Natural killer cell (primary cell): Measurements from ENCODE around the gene TNFRSF11A. TPM values are rescaled to one million over a fixed set of nuclear protein-coding genes. Genes with fewer than 3 reads are reported as not detected.

ENCODE experiments used
- ATAC-seq, 3 donors: fragments of 150-1000 bp in 2 of 3; fragments of 200-7000 bp in 1 of 3; cut with Tn5 transposase; 1 replicate in 1 of 3; 2 replicates in 2 of 3; pipeline ENCODE4 v1.10.0; 2021; ENCODE audit warnings: mild to moderate bottlenecking in 2 of 3, moderate library complexity in 2 of 3
- DNase-seq, 2 donors: peaks; one replicate each; pipeline versions ENCODE4 v3.0.0 to v3.0.0-alpha.2; 2013 to 2021; ENCODE audit warnings: mixed read lengths in 1 of 2
- H3K27ac ChIP-seq: one replicate; pipeline ENCODE4 v1.5.1; 2013; ENCODE audit warnings: mild to moderate bottlenecking, low read length
- H3K27me3 ChIP-seq: one replicate; pipeline ENCODE4 v1.6.1; 2013; ENCODE audit warnings: low read length; ENCODE audit not compliant: control insufficient read depth, insufficient read depth
- H3K36me3 ChIP-seq: one replicate; pipeline ENCODE4 v1.6.1; 2013; ENCODE audit warnings: low read length; ENCODE audit not compliant: control insufficient read depth, insufficient read depth
- H3K4me1 ChIP-seq: one replicate; pipeline ENCODE4 v1.6.1; 2013; ENCODE audit warnings: low read length; ENCODE audit not compliant: control insufficient read depth, insufficient read depth
- H3K4me3 ChIP-seq: one replicate; pipeline ENCODE4 v1.5.1; 2013; ENCODE audit warnings: low read length
- H3K9me3 ChIP-seq: one replicate; pipeline ENCODE4 v1.6.1; 2013; ENCODE audit warnings: low read length; ENCODE audit not compliant: control insufficient read depth, insufficient read depth
- H3K27ac Mint-ChIP-seq, 2 donors: one replicate each; pipeline ENCODE4 v1.8.0; 2022; ENCODE audit warnings: mild to moderate bottlenecking in 2 of 2, mixed read lengths in 2 of 2, moderate library complexity in 1 of 2
- H3K27me3 Mint-ChIP-seq, 2 donors: one replicate each; pipeline ENCODE4 v1.8.0; 2022; ENCODE audit warnings: low read depth in 2 of 2, mixed read lengths in 2 of 2
- H3K36me3 Mint-ChIP-seq: one replicate; pipeline ENCODE4 v1.8.0; 2022; ENCODE audit warnings: mixed read lengths
- H3K4me1 Mint-ChIP-seq, 2 donors: one replicate each; pipeline ENCODE4 v1.8.0; 2022; ENCODE audit warnings: mixed read lengths in 2 of 2
- H3K4me3 Mint-ChIP-seq: one replicate; pipeline ENCODE4 v1.8.0; 2022; ENCODE audit warnings: mild to moderate bottlenecking, moderate library complexity, mixed read lengths
- H3K9me3 Mint-ChIP-seq, 2 donors: one replicate each; pipeline ENCODE4 v1.8.0; 2022; ENCODE audit warnings: mixed read lengths in 2 of 2
- CTCF ChIP-seq: fragments of 200-600 bp; IDR thresholded peaks from one replicate; pipeline ENCODE4 v1.8.0; 2022; ENCODE audit warnings: antibody characterized with exemption
- WGBS: methylation state at CpG from one replicate; pipeline ENCODE4 v1.1.7; 2013; ENCODE audit warnings: missing lambda C conversion rate; ENCODE audit not compliant: insufficient coverage; 5-methylcytosine and 5-hydroxymethylcytosine counted together
- intact Hi-C: fragments of 100-400 bp; cut with micrococcal nuclease; formaldehyde crosslinking; loops from one replicate; pipeline ENCODE4 v1.14.2; 2022
- total RNA-seq, 4 donors: library from RNA; stranded (reverse); fragments of 120-200 nt in 1 of 4; gene quantifications; one replicate each; pipeline versions ENCODE4 v1.2.3 to v1.2.4, GENCODE V29; 2013 to 2022

TNFRSF11A gene
- total RNA-seq, 3 donors from 2014 or later (not counting 1 experiment from before 2014, with no cell fraction given): 6.9 to 10.9 (median 8.8) TPM

- peaks cover 2% of the 10 kb centered on the region for H3K36me3 ChIP-seq
- no peak overlapping the region for H3K4me3 Mint-ChIP-seq
- H3K9me3 ChIP-seq: no peaks in the 10 kb centered on the region
- no peak overlapping the region for H3K27ac ChIP-seq
- no peaks in the 10 kb centered on the region for H3K9me3 Mint-ChIP-seq
- H3K4me3 ChIP-seq: no peak overlapping the region
- H3K27ac Mint-ChIP-seq: no peak overlapping the region
- intact Hi-C loops: no loop called here
- H3K4me1 Mint-ChIP-seq: no peaks in the 10 kb centered on the region
- TF ChIP-seq CTCF: no peak
- H3K27me3 ChIP-seq: no peaks in the 10 kb centered on the region
- H3K36me3 Mint-ChIP-seq: no peaks in the 10 kb centered on the region
- 88% methylated on average over 4 of the region's 5 CpGs for WGBS
- DNase-seq (no peak), ATAC-seq (no peak)
- H3K27me3 Mint-ChIP-seq: peaks cover 0 to 4% of the 10 kb centered on the region in 2 donors
- no peaks in the 10 kb centered on the region for H3K4me1 ChIP-seq
These were observed 39.4 kb downstream of the TNFRSF11A start for GRCh38 chr18:62364558-62364957.

GRCh38 chr18:62365420-62365819 lies 40.3 kb downstream of the TNFRSF11A start:
- 56% methylated on average over 2 of the region's 2 CpGs for WGBS
- no peaks in the 10 kb centered on the region for H3K27me3 ChIP-seq
- ATAC-seq (no peak), DNase-seq (no peak)
- H3K27ac Mint-ChIP-seq: no peak overlapping the region
- peaks cover 0 to 3% of the 10 kb centered on the region in 2 donors for H3K27me3 Mint-ChIP-seq
- intact Hi-C loops: no loop called here
- no peaks in the 10 kb centered on the region for H3K9me3 Mint-ChIP-seq
- no peak for TF ChIP-seq CTCF
- H3K4me1 ChIP-seq: no peaks in the 10 kb centered on the region
- H3K4me3 ChIP-seq: no peak overlapping the region
- no peak overlapping the region for H3K4me3 Mint-ChIP-seq
- H3K4me1 Mint-ChIP-seq: no peaks in the 10 kb centered on the region
- H3K27ac ChIP-seq: no peak overlapping the region
- no peaks in the 10 kb centered on the region for H3K36me3 Mint-ChIP-seq
- H3K36me3 ChIP-seq: no peaks in the 10 kb centered on the region
- H3K9me3 ChIP-seq: no peaks in the 10 kb centered on the region

GRCh38 chr18:62366992-62367391 lies 41.9 kb downstream of the TNFRSF11A start:
- H3K27me3 Mint-ChIP-seq: no peaks in the 10 kb centered on the region
- no peak for ATAC-seq
- no peaks in the 10 kb centered on the region for H3K9me3 Mint-ChIP-seq
- no peaks in the 10 kb centered on the region for H3K4me1 Mint-ChIP-seq
- H3K27ac Mint-ChIP-seq: no peak overlapping the region
- 97% methylated on average over 6 of the region's 6 CpGs for WGBS
- intact Hi-C loops: no loop called here
- Histone ChIP-seq H3K27ac (no peak overlapping the region), H3K9me3 (no peaks in the 10 kb centered on the region), H3K4me3 (no peak overlapping the region), H3K27me3 (no peaks in the 10 kb centered on the region), H3K4me1 (no peaks in the 10 kb centered on the region), H3K36me3 (no peaks in the 10 kb centered on the region)
- no peak for TF ChIP-seq CTCF
- no peak for DNase-seq
- H3K4me3 Mint-ChIP-seq: no peak overlapping the region
- H3K36me3 Mint-ChIP-seq: no peaks in the 10 kb centered on the region

GRCh38 chr18:62368100-62368499 lies 43.0 kb downstream of the TNFRSF11A start:
- no peak overlapping the region for H3K27ac ChIP-seq
- H3K4me1 Mint-ChIP-seq: no peaks in the 10 kb centered on the region
- no peaks in the 10 kb centered on the region for H3K9me3 ChIP-seq
- no peaks in the 10 kb centered on the region for H3K36me3 Mint-ChIP-seq
- ATAC-seq (no peak), DNase-seq (no peak)
- H3K27me3 Mint-ChIP-seq: no peaks in the 10 kb centered on the region
- TF ChIP-seq CTCF: no peak
- H3K4me1 ChIP-seq: no peaks in the 10 kb centered on the region
- no peaks in the 10 kb centered on the region for H3K9me3 Mint-ChIP-seq
- H3K4me3 ChIP-seq: no peak overlapping the region
- H3K27ac Mint-ChIP-seq: no peak overlapping the region
- intact Hi-C loops: no loop called here
- 77% methylated on average over 2 of the region's 2 CpGs for WGBS
- no peaks in the 10 kb centered on the region for H3K36me3 ChIP-seq
- H3K4me3 Mint-ChIP-seq: no peak overlapping the region
- no peaks in the 10 kb centered on the region for H3K27me3 ChIP-seq
